GM19438 (cell line): ENCODE measurements around the gene NHEJ1.
A peak's percentile ranks its signal among the peaks of the same experiment; 100 is the strongest.

Source experiments
- ATAC-seq: cut with Tn5 transposase; IDR thresholded peaks from one replicate; pipeline ENCODE4 v1.9.1; 2021; ENCODE audit warnings: low read depth; ENCODE audit not compliant: unreplicated experiment

Gene NHEJ1

DNA sequence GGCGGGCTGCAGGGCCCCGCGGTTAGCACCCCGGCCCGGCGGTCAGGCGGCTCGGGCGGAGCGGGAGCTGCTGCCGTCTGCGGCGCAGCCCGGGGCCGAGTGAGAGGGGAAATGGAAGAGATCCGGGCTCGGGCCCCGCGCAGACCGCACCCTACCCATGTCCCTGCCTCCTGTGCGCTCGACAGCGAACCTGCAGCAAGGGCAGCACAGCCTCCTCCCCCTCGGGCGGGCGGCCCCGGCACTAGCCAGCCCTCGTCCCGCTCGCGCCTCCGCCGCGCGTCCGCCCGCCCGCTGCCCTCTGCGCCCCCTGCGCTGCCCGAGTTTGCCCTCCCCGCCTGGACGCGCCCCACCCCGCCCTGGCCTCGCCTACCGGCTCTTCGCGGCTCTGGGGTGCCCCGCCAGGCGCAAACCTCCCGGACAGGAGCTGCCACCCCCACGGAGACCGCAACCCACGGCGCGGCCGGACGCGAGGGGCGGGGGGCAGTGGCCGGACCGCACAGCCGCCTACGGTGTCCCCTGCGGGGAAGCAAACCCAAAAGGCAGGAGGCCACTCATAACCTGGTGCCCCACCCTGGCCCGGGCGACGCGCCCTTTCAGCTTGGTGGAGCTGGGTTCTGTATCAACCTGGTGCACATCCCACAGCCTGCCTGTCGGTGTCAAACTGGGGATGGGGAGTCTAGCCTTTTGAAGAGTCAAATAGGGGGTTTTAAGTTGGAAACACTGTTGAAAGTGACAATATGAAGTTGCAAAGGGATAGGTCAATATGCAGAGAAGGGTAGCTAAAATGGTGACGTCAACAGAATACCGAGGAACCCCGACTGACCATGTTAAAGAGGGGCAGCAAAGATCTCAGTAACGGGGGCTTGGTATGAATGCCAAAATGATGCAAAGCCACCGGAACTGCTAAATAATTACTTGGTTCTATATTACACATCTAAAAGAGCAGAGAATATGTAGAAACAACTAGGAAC lies 99.5 kb downstream of the NHEJ1 start, which contains the start of gene IHH:
TSS of gene IHH (minus strand) at position 101 of the 971 bp plus-strand sequence. CDS start 454 bp downstream, outside the sequence.
- no peak for ATAC-seq

DNA sequence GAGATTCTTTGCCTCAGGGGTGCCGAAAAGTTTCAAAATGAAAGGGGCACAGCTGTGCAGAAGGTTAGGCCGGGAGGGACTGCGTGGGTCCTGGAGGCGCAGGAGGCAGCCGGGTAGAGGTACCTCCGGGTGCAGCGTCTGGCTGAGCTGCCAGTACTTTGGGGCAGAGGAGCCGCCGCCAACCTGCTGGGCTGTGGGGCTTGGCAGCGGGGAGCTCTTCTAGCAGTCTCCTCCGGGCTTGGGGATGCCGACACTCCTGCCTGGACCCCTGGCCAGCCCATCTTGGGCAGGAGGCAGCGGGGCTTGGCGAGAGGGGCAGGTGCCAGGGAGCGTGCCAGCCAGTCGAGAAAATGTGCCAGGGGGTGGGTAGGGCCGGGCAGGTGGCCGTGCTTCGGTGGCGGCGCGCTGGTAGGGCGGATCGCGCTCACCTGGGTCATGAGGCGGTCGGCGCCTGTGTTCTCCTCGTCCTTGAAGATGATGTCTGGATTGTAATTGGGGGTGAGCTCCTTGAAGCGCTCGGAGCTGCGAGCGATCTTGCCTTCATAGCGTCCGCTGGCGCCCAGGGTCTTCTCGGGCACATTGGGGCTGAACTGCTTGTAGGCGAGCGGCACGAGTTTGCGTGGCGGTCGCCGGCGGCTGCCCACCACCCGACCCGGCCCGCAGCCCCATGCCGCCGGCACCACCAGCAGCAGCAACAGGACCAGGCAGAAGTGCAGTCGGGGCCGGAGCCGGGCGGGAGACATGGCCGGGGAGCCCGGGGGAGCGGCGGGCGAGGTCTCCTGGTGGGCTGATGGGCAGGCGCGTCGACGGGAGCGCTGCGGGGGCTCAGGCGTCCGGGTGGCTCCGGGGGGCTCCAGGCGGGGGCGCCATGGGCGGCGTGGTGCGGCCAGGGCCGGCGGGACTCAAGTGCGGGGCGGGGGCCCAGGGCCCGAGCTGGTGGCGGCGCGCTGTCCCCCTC lies 100.6 kb downstream of the NHEJ1 start:
- no peak for ATAC-seq

DNA sequence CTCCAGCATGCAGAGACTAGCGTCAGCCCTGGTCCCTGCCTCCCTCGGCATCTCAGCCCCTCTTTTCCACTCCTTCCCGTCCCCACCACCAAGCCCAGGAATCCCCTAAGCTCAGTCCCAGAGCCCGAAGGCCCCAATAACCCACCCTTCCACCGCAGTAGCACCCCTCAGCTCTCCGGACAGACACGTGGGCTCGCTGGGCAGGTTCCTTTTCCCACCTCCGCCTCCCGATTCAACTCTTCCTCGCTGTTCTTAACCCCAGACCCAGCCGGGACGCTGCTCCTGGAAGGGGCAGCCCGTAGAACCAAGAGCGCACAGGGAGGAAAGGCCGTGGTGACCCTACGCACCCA lies 101.3 kb downstream of the NHEJ1 start:
- ATAC-seq = no peak

DNA sequence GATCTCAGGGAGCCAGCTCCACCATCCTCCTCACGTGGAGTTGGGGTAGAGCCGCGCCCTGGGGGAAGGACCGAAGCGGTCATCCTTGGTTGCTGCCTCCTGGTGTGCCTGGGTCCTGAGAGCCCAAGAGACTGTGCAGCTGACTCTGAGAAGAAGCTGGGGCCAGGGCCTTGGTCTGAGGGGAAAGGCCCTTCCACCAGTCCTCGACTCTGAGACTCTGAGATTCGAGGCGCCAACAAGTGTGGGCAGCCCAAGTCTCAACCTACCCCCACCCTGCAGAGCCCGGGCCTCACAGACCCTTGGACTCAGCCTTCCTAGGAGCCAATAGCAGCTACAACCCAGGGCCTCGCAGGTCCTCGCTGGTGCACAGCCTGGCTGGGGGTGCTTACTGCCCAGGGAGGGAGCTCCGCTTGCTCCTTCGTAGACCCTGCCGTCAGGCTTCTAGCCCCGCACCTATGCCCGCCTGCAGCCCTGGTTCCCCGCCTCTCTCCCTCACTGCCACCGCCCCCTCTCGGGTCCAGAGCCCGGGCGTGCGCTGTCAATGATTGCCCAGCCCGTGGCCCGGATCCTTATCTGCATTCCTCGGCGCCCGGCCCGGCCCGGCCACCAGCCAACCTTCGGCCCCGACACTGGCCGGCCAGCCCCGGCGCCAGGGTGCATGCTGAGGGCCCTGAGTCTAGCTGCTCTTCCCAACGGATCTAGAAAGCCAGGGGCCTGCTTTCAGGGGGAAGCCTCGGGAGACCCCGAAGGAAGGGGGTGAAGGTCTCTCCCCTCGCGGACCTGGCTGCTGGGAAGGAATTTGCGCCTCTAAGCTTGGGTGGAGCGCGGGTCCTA lies 101.9 kb downstream of the NHEJ1 start:
- no peak for ATAC-seq

DNA sequence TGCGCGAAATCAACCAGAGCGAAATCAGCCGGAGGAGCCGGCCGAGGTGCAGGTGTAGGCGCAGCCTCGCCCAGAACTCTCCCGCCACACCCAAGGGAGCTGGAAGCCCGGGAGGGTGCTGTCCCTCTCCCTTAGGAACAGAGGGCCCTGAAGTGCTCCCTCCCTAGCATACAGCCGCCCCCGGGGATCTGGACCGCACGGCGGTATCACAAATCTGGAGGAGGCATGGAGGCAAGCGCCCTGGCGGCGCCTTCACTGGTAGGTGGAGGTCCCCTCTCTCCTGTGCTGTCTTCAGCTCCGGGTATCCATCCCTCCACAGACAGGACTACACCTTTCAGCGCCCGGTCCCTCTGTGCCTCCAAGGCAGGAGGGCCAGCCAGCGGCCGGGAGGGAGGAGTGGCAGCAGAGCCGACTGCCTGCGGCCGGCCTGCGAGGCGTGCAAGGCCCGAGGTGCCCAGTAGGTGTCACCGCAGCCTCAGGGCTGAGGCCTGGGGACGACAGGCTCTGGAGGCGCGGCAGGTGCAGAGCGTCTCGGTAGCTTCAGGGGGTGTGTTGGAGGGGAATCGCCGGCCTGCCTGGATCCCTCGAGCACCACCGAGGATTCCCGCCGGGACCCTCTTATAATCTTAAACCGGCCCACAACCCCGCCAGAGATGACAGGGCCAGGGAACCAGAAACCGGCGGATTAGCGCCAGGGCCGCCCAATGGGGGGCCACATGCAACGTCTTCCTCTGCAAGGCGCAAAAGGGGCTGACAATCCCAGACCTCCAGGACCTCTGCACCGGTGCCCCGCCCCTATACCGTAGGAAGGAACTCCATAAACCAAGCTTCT lies 102.7 kb downstream of the NHEJ1 start:
- ATAC-seq = peak; percentile 91

DNA sequence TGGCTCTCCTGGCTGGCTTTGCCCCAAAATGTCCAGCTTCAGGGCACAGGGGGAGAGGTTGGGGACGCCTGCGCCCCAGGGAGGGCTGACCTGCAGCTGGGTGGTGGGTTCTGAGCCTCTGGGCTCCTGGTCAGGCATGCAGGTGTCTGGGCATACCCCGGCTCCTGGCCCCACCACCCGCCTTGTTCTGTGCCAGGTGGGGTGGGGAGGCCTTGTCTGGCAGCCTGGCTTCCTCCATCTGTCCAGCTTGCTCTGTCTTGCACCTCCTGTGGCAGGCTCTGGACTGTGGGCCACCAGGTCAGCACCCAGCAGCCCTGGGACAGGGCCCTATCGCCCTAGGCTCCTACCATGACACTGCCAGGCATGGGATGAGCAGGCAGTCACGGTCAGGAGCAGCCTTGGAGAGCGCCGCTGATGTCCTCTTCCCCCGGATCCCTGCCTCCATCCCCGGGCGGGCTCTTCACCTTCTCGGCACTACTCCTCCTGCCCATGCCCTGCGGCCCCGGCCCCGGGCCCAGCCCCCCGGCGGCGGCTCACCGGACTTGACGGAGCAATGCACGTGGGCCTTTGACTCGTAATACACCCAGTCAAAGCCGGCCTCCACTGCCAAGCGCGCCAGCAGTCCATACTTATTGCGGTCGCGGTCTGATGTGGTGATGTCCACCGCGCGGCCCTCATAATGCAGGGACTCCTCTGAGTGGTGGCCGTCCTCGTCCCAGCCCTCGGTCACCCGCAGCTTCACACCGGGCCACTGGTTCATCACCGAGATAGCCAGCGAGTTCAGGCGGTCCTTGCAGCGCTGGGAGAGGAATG lies 103.5 kb downstream of the NHEJ1 start:
- no peak for ATAC-seq

DNA sequence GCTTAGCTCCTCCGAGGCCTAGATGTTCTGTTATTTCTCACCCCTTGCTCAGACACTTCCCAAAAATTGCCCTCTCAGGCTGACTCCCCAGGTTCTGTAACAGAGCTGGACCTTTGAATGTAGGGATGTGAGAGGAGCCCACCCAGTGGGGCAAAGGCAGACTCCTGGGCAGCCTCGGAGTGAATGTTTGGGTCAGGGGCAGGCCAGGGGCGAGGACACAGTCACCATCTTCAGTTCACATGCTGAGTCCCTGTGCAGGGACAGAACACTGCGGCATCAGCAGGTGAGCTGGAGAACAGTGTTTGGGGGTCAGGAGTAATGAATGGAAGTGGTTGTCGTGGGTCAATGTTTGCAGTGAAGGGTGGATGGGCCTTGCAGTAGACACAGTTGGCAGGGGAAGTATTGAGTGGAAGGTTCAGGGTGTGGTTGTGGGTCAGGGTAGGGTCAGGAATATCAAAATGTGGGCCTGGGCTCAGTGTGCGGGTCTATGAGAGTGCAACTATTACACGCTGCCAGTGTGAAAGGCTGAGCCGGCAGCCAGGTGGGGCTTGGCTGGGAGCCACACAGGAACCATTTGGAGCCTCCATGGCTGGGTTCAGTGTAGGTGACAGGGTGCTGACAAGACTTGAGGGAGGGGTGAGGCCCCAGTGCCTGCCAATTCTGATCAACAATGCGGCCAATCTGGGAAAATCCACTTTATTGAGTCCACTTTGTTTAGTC lies 104.3 kb downstream of the NHEJ1 start:
- ATAC-seq = no peak

DNA sequence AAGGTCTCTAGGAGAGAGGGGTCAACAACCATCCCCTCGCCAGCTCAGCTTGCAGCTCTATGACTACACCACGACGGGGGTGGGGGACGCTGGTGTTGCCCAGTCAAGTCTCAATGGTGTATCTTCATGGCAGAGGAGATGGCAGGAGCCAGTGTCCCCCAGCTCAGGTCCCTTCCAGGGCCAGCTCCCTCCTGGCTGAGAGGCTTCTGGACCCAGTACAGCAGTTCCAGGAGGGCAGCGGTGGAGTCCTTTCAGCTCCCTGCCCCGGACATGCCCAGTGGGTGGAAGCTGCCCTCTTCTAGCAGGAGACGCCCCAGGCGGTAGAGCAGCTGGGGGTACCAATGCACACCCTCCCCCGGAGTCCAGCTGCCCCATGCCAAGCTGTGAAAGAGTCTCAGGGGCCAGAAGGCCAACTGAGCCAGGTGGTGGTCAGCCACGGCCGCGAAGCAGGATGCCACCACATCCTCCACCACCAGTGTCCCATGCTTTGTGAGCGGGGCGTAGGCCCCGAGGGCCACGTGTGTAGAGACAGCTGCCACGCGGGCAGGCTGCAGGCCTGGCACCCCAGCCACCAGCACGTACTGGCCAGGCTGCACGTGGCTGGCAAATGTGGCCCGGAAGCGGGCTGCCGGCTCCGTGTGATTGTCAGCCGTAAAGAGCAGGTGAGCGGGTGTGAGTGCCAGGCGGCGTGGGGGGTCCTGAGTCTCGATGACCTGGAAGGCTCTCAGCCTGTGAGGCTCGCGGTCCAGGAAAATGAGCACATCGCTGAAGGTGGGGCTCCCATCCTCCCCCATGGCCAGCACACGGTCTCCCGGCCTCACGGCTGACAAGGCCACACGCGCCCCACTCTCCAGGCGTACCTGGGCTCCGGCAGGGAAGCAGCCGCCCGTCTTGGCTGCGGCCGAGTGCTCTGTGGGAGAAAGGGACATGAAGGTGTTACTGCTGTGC lies 105.4 kb downstream of the NHEJ1 start:
- ATAC-seq = no peak

DNA sequence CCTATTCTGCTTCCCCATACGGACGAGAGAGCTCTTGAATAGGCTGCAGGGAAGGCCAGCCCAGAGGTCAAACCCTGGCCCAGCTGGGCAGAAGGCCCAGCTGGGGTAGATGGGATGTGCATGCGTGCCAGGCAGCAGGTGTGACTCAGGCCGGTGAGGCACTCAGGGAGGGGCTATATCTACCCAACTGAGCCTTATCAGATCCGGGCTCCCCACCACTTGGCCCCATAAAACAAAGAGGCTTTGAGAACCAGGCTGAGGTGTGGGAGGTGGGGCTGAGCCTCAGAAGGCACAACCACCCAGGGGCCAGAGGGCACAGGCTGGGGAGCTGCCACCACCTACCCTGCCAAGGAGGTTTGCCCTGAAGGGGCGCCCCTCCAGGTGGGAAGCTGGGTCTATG lies 111.3 kb downstream of the NHEJ1 start:
- no peak for ATAC-seq

DNA sequence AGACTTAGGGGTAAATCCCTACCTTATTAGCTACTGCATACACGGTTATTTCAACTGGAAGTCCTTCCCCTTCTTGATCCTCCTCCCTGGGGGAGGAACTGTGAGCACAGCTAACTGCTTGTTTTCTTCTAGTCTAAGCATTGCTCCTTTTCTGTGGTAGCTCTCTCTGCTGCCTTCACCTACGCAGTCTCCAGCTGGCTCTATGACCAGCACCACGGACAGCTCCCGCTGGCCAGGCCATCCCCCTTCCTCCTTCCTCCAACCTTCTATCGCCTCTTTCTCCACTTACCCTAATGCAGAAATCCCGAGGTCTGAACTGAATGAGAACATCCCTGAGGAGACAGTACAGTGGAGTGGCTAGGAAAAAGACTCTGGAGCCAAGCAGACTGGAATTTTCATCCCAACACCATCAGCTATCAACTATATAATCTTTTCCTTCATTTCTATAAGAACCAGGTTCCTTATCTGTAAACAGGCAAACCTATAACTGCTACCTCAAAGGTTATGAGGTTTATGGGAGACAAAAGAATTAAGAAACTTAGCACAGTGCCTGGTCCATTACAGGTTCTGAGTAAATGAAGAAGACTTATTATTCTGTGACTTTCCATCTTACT lies 114.6 kb downstream of the NHEJ1 start:
- ATAC-seq = no peak

DNA sequence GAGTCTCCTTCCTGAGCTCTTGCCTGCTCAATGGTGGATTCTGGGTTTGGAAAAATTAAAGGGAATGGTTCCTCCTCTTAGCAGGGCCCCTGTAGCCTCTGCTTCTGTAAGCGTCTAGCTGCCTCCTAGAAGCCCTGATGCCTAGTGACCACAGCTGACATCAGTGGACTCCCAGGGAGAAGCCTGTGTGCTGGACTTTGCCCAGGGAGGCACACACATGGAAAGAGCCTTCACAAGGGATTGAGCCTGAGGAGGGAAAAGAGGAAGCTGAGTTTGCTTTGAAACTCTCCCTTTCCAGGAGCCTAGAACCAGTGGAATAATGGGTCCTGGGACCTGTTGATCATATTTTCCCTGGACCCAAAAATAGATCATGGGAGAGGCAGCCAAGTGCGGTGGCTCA lies 117.9 kb downstream of the NHEJ1 start:
- ATAC-seq = no peak

DNA sequence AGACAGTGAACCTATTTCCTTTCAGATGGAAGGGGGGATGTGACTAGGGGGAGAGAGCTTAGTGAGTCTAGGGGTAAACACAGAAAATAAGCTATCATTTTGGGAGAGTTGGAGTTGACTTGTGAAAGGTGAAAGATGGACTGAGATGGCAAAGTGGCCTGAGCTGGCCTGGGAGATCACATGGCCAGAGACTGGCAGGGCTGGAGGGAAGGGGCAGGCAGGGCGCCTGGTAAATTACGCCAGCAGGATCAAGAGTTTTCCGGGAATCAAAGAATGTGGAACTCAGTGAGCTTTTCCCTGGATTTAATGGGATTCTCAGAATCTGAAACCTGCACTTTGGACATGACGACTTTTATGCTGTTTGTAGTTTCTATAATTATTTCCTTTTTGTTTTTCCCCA lies 118.5 kb downstream of the NHEJ1 start:
- no peak for ATAC-seq

DNA sequence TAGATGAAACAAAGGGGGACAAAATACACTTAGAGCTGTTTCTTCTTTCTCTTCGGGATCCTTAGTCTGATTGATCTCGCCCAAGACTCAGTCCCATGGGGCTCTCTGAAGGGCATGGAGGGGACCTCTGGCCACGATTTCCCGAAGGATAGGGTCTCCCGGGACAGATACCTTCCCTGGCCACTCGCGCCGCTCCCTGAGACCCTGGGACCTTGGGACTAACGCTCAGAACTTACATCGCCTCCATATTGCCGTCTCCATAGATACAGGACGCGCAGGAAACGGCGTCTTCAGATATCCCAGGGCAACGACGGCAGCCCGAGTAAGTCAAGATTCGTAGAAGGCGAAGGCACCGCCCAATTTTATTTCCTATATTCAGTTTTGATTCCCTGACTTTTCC lies 119.4 kb downstream of the NHEJ1 start, which contains the start of gene CFAP65:
TSS of gene CFAP65 (minus strand) at position 265 of the 400 bp plus-strand sequence. CDS start 2,468 bp downstream, outside the sequence.
- ATAC-seq = no peak

DNA sequence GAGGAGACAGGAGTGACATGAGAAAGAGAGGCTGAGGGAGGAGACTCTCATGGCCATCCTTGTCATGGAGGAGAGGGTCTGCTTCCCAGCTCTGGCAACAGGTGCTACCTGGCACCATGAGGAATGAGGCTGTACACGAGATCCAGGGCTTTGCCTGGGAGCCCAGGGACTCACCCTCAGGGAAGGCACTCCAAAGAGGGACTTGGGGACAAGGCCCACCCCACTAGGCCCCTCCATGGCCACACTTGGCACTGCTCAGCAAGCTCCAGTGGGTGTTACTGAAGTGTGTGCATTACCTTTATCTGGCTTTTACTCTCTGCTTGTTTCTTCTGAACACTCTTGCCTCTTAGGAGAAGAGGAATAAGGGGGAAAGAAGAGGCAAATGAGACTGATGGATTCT lies 122.0 kb downstream of the NHEJ1 start:
- no peak for ATAC-seq

DNA sequence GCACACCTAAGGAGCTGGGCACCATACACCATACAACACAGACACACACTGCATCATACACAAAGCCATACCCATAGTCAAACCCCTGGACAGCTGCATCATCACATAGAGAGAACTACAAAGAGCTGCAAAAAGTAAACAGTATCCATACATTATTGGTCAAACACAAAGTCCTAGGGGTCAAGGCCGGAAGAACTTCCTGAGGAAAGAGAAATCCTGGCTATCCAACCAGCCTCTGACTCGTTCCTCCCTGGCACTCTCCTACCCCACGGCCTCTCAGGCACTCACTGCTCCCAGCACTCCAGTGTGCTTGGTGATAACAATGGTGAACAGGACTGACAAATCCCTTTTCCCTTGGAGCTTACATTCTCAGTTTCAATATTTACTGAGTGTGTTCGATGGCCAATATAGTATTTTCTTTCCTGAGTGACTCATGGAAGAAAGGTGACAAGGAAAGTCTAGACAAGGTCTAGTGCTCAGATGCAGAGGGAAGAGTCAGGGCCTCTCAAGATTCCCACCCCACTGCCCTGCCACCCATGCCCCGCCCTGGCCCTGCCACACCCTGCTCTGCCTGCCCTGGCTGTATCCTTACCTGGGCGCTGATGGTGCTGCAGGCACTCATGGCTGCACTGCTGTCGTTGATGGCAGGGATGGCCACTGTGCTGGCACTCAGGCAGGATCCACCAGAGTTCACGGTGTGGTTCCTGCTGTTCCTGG lies 122.7 kb downstream of the NHEJ1 start:
- no peak for ATAC-seq

DNA sequence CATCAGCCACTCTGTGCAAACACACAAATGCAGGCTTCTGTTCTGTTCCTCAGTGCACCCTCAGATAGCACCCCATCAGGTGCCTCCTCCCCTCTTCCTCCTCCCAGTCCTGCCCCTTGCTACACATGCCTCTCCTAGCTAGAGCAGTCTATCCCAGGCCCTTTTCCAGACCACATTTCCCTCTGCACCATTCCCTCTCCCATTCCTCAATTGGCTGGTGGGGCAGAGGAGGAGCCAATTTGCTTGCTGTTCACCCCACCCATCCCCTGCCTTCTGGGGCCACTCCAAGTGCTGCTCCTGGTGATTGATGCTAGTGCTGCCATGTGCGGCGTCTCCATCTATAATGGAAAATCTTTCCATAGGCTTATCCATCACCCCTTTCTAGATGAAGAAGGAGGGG lies 124.7 kb downstream of the NHEJ1 start:
- ATAC-seq = no peak
